BE2C (cell line): Measurements from ENCODE around the gene AMMECR1L.

ENCODE experiments used
- DNase-seq: peaks from one replicate; pipeline ENCODE4 v3.0.0-alpha.2; 2020
- H3K27me3 ChIP-seq: fragments of 250-450 bp; sonication (Bioruptor Pico); 2 replicates; pipeline ENCODE4 v1.5.1; 2020; ENCODE audit warnings: mild to moderate bottlenecking
- H3K36me3 ChIP-seq: fragments of 250-450 bp; sonication (Bioruptor Pico); 2 replicates; pipeline ENCODE4 v1.5.1; 2020; ENCODE audit warnings: mild to moderate bottlenecking
- H3K4me1 ChIP-seq: fragments of 250-450 bp; sonication (Bioruptor Pico); 2 replicates; pipeline ENCODE4 v1.5.1; 2020
- H3K4me3 ChIP-seq: 2 replicates; pipeline ENCODE4 v1.5.1; 2011; ENCODE audit warnings: low read depth, low read length
- H3K9me3 ChIP-seq: fragments of 250-450 bp; sonication (Bioruptor Pico); 2 replicates; pipeline ENCODE4 v1.5.1; 2020
- TF ChIP-seq, protein P1 (sequence below): IDR thresholded peaks from 2 replicates; pipeline ENCODE4 v1.5.1; 2012; ENCODE audit warnings: mild to moderate bottlenecking, low read depth, low read length

AMMECR1L gene

DNA sequence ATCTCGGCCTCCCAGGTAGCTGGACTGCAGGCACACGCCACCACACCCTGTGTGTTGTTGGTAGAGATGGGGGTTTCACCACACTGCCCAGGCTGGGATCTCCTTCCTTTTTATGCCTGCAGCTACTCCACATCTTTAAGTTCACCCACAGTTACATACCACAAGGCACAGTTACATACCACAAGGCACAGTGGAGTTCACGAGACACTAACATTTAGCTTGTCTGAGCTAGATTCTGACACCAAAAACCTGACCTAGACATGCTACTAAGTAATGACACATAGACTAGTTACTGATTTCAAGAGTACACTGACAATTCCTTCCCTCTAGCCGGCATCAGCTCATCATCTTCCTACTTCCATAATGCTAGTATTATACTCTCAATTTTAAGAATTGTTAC lies 32.1 kb downstream of the AMMECR1L start:
- Histone ChIP-seq H3K27me3 (no peaks in the 10 kb centered on the region), H3K36me3 (peaks cover 14% of the 10 kb centered on the region), H3K4me1 (no peaks in the 10 kb centered on the region), H3K9me3 (no peaks in the 10 kb centered on the region), H3K4me3 (no peak overlapping the region)
- TF ChIP-seq, protein P1, sequence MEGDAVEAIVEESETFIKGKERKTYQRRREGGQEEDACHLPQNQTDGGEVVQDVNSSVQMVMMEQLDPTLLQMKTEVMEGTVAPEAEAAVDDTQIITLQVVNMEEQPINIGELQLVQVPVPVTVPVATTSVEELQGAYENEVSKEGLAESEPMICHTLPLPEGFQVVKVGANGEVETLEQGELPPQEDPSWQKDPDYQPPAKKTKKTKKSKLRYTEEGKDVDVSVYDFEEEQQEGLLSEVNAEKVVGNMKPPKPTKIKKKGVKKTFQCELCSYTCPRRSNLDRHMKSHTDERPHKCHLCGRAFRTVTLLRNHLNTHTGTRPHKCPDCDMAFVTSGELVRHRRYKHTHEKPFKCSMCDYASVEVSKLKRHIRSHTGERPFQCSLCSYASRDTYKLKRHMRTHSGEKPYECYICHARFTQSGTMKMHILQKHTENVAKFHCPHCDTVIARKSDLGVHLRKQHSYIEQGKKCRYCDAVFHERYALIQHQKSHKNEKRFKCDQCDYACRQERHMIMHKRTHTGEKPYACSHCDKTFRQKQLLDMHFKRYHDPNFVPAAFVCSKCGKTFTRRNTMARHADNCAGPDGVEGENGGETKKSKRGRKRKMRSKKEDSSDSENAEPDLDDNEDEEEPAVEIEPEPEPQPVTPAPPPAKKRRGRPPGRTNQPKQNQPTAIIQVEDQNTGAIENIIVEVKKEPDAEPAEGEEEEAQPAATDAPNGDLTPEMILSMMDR = no peak
- no peak for DNase-seq

DNA sequence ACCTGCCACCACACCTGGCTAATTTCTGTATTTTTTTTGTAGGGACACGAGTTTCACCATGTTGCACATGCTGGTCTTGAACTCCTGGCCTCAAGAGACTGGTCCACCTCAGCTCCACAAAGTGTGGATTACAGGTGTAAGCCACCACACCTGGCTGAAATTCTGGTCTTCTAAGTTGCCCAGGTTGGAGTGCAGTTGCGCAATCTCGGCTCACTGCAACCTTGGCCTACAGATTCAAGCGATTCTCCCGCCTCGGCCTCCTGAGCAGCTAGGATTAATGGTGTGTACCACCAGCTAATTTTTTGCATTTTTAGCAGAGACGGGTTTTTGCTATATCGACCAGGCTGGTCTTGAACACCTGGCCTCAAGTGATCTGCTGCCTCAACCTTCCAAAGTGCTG lies 33.4 kb downstream of the AMMECR1L start:
- Histone ChIP-seq H3K27me3 (no peaks in the 10 kb centered on the region), H3K9me3 (no peaks in the 10 kb centered on the region), H3K4me3 (no peak overlapping the region), H3K4me1 (no peaks in the 10 kb centered on the region), H3K36me3 (peaks cover 14% of the 10 kb centered on the region)
- TF ChIP-seq, protein P1 = no peak
- no peak for DNase-seq

DNA sequence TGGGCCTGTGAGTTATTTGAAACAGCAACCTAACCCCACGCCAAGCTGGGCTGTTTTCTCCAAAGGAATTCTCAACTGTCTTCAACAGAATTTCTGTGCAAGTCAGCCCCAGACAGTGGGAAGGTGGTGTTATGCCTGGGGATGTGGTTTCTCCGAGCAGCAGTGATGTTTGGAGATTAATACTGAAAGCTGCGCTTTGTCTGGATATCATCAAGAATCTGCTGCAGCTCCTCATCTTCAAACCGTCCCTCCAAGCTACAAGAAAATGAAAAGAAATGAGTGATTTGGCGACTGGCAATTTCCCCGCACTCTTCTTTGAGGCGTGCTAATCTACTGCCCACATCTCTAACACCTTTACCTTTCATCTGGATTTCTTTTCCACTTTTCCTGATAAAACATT lies 37.8 kb downstream of the AMMECR1L start:
- peaks cover 20% of the 10 kb centered on the region for H3K36me3 ChIP-seq
- no peak for DNase-seq
- H3K4me1 ChIP-seq = no peaks in the 10 kb centered on the region
- no peaks in the 10 kb centered on the region for H3K27me3 ChIP-seq
- no peak overlapping the region for H3K4me3 ChIP-seq
- TF ChIP-seq, protein P1 = no peak
- no peaks in the 10 kb centered on the region for H3K9me3 ChIP-seq

DNA sequence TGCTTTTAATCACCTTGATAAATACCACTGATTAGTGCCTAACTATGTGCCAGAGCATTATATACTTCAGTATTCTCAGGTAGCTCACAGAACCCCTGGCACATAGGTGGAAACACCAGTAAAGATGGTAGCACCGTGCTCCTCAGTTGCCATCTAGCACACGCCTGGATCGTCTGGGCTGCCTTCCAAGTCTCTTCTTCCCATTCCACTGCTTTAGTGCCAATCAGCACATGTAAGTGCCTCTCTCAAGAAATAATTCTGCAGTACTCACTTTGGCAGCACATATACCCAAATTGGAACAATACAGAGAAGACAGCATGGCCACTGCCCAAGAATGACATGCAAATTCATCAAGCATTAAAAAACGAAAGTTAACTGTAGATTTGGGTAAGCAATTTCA lies 40.8 kb downstream of the AMMECR1L start:
- DNase-seq = no peak
- H3K27me3 ChIP-seq = no peaks in the 10 kb centered on the region
- H3K9me3 ChIP-seq = no peaks in the 10 kb centered on the region
- peaks cover 9% of the 10 kb centered on the region for H3K36me3 ChIP-seq
- H3K4me1 ChIP-seq = no peaks in the 10 kb centered on the region
- TF ChIP-seq, protein P1 = no peak
- no peak overlapping the region for H3K4me3 ChIP-seq

DNA sequence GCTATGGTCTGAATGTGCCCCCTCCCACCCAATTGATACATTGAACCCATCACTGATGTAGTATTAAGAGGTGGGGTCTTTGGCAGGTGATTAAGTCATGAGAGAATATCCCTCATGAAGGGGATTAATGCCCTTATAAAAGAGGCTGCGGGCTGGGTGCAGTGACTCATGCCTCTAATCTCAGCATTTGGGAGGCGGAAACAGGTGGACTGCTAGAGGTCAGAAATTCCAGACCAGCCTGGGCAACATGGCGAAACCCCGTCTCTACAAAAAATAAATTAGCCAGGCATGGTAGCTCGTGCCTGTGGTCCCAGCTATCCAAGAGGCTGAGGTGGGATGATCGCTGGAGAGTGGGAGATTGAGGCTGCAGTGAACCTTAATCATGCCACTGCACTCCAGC lies 42.1 kb downstream of the AMMECR1L start:
- Histone ChIP-seq H3K4me3 (no peak overlapping the region), H3K4me1 (no peaks in the 10 kb centered on the region), H3K9me3 (no peaks in the 10 kb centered on the region), H3K36me3 (peaks cover 6% of the 10 kb centered on the region), H3K27me3 (no peaks in the 10 kb centered on the region)
- no peak for DNase-seq
- TF ChIP-seq, protein P1 = no peak

DNA sequence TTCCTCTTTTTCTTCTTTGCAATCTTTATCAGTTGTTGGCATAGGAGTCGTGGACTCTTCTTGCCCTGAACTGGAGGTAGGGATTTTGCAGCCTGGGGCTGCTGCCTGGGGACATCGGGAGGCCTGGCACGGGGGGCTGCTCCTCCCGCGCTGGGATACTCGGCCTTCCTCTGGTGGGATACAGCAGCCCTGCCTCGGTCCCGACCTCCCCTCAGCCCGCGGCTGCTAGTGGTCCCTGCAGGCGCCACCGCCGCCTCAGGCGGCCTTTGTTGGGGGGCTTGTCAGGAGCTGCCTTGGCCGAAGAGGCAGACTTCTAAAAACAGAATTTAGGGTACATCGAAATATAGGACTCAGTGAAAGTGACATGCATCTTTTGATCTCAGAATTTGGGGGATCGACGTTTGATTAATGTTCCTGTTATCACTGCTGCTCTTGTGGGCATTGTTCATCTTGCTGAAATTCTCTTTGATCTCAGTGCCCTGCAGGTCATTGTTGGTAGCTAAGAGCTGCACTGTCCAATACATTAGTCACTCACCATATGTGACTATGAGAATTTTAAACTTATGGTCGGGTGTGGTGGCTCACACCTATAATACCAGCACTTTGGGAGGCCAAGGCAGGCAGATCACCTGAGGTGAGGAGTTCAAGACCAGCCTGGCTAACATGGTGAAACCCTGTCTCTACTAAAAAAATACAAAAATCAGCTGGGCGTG lies 44.1 kb downstream of the AMMECR1L start:
- Histone ChIP-seq H3K27me3 (no peaks in the 10 kb centered on the region), H3K4me1 (no peaks in the 10 kb centered on the region), H3K9me3 (no peaks in the 10 kb centered on the region), H3K36me3 (peaks cover 1% of the 10 kb centered on the region; the same call in 1 of the 2 replicates), H3K4me3 (no peak overlapping the region)
- DNase-seq = no peak
- TF ChIP-seq, protein P1 = no peak
